Glutamatergic neuron (in vitro differentiated cells): ENCODE results near the gene GUCY2D. TPM values are rescaled to one million over a fixed set of nuclear protein-coding genes. Genes with fewer than 3 reads are reported as not detected.

ENCODE experiments used
- DNase-seq: peaks from one replicate; pipeline ENCODE4 v3.0.0; 2022
- H3K27ac Mint-ChIP-seq: one replicate; pipeline ENCODE4 v1.8.0; 2020; ENCODE audit warnings: mild to moderate bottlenecking, mixed read lengths, inconsistent platforms; ENCODE audit not compliant: unreplicated experiment
- H3K27me3 Mint-ChIP-seq: one replicate; pipeline ENCODE4 v1.8.0; 2020; ENCODE audit warnings: mild to moderate bottlenecking, moderate library complexity, mixed read lengths, inconsistent platforms; ENCODE audit not compliant: unreplicated experiment
- H3K36me3 Mint-ChIP-seq: one replicate; pipeline ENCODE4 v1.8.0; 2020; ENCODE audit warnings: mild to moderate bottlenecking, mixed read lengths, inconsistent platforms; ENCODE audit not compliant: unreplicated experiment
- H3K4me1 Mint-ChIP-seq: one replicate; pipeline ENCODE4 v1.8.0; 2020; ENCODE audit warnings: mild to moderate bottlenecking, low read depth, mixed read lengths, inconsistent platforms; ENCODE audit not compliant: unreplicated experiment
- H3K4me3 Mint-ChIP-seq: one replicate; pipeline ENCODE4 v1.8.0; 2020; ENCODE audit warnings: mild to moderate bottlenecking, mixed read lengths, inconsistent platforms; ENCODE audit not compliant: unreplicated experiment
- H3K9me3 Mint-ChIP-seq: one replicate; pipeline ENCODE4 v1.8.0; 2020; ENCODE audit warnings: mild to moderate bottlenecking, moderate library complexity, mixed read lengths, inconsistent platforms; ENCODE audit not compliant: unreplicated experiment
- total RNA-seq: library from RNA; stranded (reverse); fragmentation: NEBNext Ultra II Directional; extraction: Animal tissue kit (Norgen Biotek cat#: 25700); gene quantifications from one replicate; pipeline ENCODE4 v1.2.1, GENCODE V29; 2021; ENCODE audit not compliant: unreplicated experiment
- TF ChIP-seq, protein P1 (sequence below): fragments of 200-600 bp; sonication (generic); IDR thresholded peaks from one replicate; pipeline ENCODE4 v1.5.0; 2021; ENCODE audit not compliant: partially characterized antibody, unreplicated experiment

The GUCY2D gene
- total RNA-seq, 1 donor from 2014 or later = not detected

- H3K4me1 Mint-ChIP-seq = no peaks in the 10 kb centered on the region
- H3K9me3 Mint-ChIP-seq = no peaks in the 10 kb centered on the region
- no peaks in the 10 kb centered on the region for H3K36me3 Mint-ChIP-seq
- H3K4me3 Mint-ChIP-seq = no peak overlapping the region
- no peak for DNase-seq
- H3K27me3 Mint-ChIP-seq = peaks cover 3% of the 10 kb centered on the region
- no peak overlapping the region for H3K27ac Mint-ChIP-seq
- TF ChIP-seq, protein P1, sequence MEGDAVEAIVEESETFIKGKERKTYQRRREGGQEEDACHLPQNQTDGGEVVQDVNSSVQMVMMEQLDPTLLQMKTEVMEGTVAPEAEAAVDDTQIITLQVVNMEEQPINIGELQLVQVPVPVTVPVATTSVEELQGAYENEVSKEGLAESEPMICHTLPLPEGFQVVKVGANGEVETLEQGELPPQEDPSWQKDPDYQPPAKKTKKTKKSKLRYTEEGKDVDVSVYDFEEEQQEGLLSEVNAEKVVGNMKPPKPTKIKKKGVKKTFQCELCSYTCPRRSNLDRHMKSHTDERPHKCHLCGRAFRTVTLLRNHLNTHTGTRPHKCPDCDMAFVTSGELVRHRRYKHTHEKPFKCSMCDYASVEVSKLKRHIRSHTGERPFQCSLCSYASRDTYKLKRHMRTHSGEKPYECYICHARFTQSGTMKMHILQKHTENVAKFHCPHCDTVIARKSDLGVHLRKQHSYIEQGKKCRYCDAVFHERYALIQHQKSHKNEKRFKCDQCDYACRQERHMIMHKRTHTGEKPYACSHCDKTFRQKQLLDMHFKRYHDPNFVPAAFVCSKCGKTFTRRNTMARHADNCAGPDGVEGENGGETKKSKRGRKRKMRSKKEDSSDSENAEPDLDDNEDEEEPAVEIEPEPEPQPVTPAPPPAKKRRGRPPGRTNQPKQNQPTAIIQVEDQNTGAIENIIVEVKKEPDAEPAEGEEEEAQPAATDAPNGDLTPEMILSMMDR = no peak
Measured at GRCh38 chr17:7984904-7985303, 17.5 kb upstream of the GUCY2D start.

DNA sequence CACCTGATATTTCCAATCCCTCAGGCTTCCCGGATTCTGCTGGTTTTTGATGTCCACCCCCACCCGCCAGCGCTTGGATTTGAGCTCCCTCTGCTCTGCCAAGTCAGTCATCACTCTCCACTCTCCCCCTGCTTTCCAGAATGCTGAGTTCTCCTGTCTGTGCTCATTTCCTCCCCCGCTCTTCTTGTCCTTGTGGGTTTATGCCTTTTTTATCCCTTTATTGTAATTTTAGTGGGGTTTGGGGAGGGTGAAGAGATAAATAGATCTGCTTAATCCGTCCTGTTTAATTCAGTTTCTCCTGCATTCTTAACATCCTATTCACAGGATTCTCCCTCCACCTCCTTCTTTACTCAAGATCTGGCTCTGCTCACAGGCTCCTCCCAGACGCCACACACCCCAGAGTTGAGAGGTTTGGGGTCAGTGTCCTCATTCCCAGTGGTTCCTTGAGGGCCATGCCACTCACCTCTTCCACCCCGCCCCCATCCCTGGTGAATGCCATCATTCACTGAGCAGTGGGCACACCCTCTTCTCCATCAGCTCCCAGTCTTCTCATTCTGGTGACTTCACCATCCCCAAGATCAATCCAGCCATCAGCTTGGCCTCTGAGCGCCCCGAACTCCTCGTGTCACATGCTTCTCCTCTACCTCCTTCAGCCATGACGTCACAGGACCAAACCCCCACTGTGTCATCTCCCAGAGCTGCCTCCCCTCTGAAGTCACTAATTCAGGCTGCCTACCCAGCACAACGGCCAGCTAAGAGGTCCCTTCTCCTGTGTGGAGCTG is 15.1 kb upstream of the GUCY2D start:
- peaks cover 2% of the 10 kb centered on the region for H3K27me3 Mint-ChIP-seq
- H3K4me1 Mint-ChIP-seq = no peaks in the 10 kb centered on the region
- H3K9me3 Mint-ChIP-seq = no peaks in the 10 kb centered on the region
- DNase-seq = no peak
- H3K4me3 Mint-ChIP-seq = no peak overlapping the region
- no peaks in the 10 kb centered on the region for H3K36me3 Mint-ChIP-seq
- H3K27ac Mint-ChIP-seq = no peak overlapping the region
- TF ChIP-seq, protein P1 = no peak

DNA sequence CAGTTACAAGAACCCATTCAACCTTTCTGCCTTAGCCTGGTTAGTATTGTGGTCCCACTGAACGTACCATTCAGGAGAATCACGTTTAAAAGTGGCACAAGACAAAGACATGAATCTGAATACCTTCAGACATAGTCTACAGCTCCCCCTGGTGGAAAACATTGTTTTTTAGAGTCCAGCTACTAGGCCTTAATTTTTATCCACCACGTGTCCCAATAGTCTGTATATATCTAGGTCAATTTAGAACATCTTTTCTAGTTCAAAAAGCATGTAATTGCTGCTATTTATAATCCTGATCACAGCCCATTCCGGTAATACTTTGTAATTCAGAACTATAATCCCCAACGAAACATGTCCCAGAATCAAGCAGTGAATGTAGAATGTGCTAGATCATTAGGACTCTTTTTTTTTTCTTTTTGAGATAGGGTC is 13.7 kb upstream of the GUCY2D start:
- H3K4me3 Mint-ChIP-seq = peak overlapping the region; percentile 84
- TF ChIP-seq, protein P1 = peak; percentile 83
- H3K27ac Mint-ChIP-seq = no peak overlapping the region
- no peaks in the 10 kb centered on the region for H3K4me1 Mint-ChIP-seq
- DNase-seq = no peak
- no peaks in the 10 kb centered on the region for H3K36me3 Mint-ChIP-seq
- H3K9me3 Mint-ChIP-seq = no peaks in the 10 kb centered on the region
- peaks cover 2% of the 10 kb centered on the region for H3K27me3 Mint-ChIP-seq

DNA sequence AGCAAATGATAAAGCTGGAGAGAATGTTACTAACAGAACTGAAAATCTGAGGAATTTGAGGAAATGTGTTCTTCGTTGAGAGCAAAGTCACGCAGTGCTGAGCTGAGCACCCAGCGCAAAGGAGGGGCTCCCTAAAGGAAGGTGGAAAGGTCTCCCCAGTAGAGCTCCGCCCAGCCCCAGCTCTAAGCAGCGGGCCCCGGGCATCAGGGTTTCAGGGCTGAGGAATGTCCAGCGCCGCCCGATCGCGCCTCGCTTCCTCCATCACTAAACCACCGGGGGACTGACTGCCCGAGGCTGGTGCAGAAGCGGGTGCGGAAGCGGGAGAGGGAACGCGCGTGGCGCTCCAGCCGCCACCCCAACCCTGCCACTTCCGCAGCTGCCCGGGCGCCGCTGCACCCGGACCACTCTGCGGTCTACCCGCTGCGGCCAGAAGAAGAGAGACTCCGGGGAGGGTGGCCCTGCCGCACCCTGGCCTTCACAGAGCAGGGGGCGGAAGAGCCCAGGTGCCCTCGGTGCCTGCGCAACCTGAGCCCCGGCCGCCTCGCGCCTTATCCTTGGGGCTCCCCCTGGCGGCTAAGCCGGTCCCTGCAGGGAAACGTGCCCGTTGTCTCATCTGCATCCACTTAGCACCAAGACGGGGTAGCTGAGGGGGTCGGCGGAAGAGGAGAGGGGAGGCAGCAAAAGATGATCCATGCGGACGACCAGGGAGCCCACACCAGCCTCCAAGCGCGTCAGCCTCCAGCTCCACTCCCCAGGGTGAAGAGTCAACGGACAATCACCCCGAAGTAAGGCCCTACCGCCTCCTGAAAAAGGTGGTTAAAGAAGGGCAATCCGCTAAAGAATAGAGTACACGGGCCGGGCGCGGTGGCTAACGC is 12.4 kb upstream of the GUCY2D start:
- Mint-ChIP-seq H3K9me3 (no peaks in the 10 kb centered on the region), H3K27ac (no peak overlapping the region), H3K27me3 (peaks cover 2% of the 10 kb centered on the region), H3K4me3 (peak overlapping the region; percentile 84), H3K4me1 (no peaks in the 10 kb centered on the region), H3K36me3 (no peaks in the 10 kb centered on the region)
- peak; percentile 93 for DNase-seq
- TF ChIP-seq, protein P1 = peak; percentile 98
